ENCODE data around the gene GGCX. TPM values are rescaled to one million over a fixed set of nuclear protein-coding genes. Genes with fewer than 3 reads are reported as not detected.
A peak's percentile ranks its signal among the peaks of the same experiment; 100 is the strongest.

The GGCX gene
- total and polyA plus RNA-seq, 9 of the 15 experiments (the other 6 are each of a cell fraction or from before 2014, with no cell fraction given): 14.4 to 47.1 (median 28.1) TPM

DNA sequence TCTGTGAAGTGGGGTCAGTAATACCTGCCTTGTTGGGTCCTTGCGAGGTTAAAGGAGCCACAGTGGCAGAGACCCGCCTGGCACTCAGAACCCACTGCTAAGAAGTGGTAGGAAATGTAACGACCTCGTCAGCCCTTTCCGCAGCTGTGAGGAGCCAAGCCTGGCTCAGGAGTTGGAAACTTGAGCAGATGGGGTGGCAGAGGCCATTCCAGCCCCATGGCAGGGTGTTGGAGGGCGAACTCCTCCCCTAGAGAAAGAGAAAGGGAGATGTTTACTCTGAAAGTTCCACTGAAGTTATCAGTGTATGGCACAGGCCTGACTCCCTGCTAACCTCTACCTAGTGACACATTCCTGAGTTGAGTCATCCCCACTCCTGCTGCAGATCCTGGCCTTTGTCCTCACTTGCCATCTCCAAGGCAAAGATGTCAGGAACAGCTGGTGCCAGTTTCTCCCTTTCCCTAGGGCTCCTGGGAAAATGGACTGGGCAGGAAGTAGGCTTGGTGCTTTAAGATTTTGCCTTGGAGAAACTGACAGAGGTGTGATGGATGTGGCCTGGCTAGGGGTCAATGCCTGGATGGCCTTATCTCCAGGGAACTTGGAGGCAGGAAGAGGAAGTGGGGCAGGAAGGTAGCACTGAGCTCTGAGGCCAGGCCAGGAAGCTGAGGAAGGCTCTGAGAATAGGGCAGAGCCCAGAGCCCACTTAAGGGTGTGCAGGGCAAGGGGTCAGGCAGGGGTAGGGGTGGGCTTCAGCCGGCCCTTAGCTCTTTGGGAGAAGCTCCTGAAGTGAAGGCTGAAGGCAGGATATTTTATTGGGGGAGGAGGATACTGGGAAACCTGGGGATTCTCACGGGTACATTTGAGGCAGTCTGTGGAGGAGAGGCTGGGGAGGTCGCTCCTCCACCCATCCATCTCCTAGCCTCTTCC, 23.8 kb upstream of the GGCX start (continued):
- no peak; the same call in 1 of the 2 replicates for TF ChIP-seq ZBTB33 (CRISPR knock-in tag; IDR thresholded peaks at IDR 0.05)
- TF ChIP-seq RBM15 (IDR thresholded peaks at IDR 0.05; ENCODE audit: insufficient read depth, low read length): no peak
- no peak for TF ChIP-seq RBM39 (optimal IDR thresholded peaks at IDR 0.05; ENCODE audit: low read depth, low read length)
- no peak for TF ChIP-seq ZNF444 (CRISPR knock-in tag; IDR thresholded peaks at IDR 0.05)
- TF ChIP-seq, protein P1, sequence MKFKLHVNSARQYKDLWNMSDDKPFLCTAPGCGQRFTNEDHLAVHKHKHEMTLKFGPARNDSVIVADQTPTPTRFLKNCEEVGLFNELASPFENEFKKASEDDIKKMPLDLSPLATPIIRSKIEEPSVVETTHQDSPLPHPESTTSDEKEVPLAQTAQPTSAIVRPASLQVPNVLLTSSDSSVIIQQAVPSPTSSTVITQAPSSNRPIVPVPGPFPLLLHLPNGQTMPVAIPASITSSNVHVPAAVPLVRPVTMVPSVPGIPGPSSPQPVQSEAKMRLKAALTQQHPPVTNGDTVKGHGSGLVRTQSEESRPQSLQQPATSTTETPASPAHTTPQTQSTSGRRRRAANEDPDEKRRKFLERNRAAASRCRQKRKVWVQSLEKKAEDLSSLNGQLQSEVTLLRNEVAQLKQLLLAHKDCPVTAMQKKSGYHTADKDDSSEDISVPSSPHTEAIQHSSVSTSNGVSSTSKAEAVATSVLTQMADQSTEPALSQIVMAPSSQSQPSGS (CRISPR knock-in tag; IDR thresholded peaks at IDR 0.05): no peak
- TF ChIP-seq TAL1 (IDR thresholded peaks at IDR 0.05): peak; percentile 71
- no peak for TF ChIP-seq ETS2 (tag; IDR thresholded peaks at IDR 0.05; ENCODE audit: borderline replicate concordance, poor library complexity, severe bottlenecking)
- TF ChIP-seq NR2C2 (CRISPR knock-in tag; IDR thresholded peaks at IDR 0.05): peak; percentile 76; the same call in 1 of the 2 replicates
- peak; percentile 87 for TF ChIP-seq NR2C2 (tag; IDR thresholded peaks at IDR 0.05)
- TF ChIP-seq HNRNPH1 (optimal IDR thresholded peaks at IDR 0.05; ENCODE audit: low read depth, low read length): no peak
- TF ChIP-seq ZNF583 (CRISPR knock-in tag; IDR thresholded peaks at IDR 0.05): no peak
- peak; percentile 63 to 68; a peak in 3 of 4 replicates for TF ChIP-seq FOXA3 (CRISPR knock-in tag; conservative IDR thresholded peaks at IDR 0.05 in 1 of 2, IDR thresholded peaks at IDR 0.05 in 1 of 2)
- no peak for TF ChIP-seq KDM2B (CRISPR knock-in tag; IDR thresholded peaks at IDR 0.05)
- no peak for TF ChIP-seq SNIP1 (IDR thresholded peaks at IDR 0.05; ENCODE audit: low read depth)
- no peak for TF ChIP-seq TFE3 (CRISPR knock-in tag; IDR thresholded peaks at IDR 0.05)
- TF ChIP-seq, protein P2, sequence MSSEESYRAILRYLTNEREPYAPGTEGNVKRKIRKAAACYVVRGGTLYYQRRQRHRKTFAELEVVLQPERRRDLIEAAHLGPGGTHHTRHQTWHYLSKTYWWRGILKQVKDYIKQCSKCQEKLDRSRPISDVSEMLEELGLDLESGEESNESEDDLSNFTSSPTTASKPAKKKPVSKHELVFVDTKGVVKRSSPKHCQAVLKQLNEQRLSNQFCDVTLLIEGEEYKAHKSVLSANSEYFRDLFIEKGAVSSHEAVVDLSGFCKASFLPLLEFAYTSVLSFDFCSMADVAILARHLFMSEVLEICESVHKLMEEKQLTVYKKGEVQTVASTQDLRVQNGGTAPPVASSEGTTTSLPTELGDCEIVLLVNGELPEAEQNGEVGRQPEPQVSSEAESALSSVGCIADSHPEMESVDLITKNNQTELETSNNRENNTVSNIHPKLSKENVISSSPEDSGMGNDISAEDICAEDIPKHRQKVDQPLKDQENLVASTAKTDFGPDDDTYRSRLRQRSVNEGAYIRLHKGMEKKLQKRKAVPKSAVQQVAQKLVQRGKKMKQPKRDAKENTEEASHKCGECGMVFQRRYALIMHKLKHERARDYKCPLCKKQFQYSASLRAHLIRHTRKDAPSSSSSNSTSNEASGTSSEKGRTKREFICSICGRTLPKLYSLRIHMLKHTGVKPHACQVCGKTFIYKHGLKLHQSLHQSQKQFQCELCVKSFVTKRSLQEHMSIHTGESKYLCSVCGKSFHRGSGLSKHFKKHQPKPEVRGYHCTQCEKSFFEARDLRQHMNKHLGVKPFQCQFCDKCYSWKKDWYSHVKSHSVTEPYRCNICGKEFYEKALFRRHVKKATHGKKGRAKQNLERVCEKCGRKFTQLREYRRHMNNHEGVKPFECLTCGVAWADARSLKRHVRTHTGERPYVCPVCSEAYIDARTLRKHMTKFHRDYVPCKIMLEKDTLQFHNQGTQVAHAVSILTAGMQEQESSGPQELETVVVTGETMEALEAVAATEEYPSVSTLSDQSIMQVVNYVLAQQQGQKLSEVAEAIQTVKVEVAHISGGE (CRISPR knock-in tag; IDR thresholded peaks at IDR 0.05): peak in 1 of 3 experiments; percentile 74; a peak in 2 of 6 replicates

All from K562 (cell line).